GM12874 (cell line): ENCODE data around the gene SLC17A9.

Source experiments
- CTCF ChIP-seq: IDR thresholded peaks from 2 replicates; pipeline ENCODE4 v1.5.1; 2011; ENCODE audit warnings: low read depth, mild to moderate bottlenecking, control low read depth, low read length, moderate library complexity; ENCODE audit not compliant: insufficient read depth

The SLC17A9 gene

GRCh38 chr20:62983210-62983609 lies 30.7 kb downstream of the SLC17A9 start:
- TF ChIP-seq CTCF, result no peak

GRCh38 chr20:62984666-62985443 lies 32.3 kb downstream of the SLC17A9 start:
- TF ChIP-seq CTCF, result no peak

- no peak for TF ChIP-seq CTCF
Observed at GRCh38 chr20:62985444-62985778, 32.9 kb downstream of the SLC17A9 start.

- no peak for TF ChIP-seq CTCF
Observed at GRCh38 chr20:62986257-62986800, 33.8 kb downstream of the SLC17A9 start.

- no peak for TF ChIP-seq CTCF
Observed at GRCh38 chr20:62987114-62987513, 34.6 kb downstream of the SLC17A9 start.

GRCh38 chr20:62989201-62989601 lies 36.7 kb downstream of the SLC17A9 start:
- no peak for TF ChIP-seq CTCF

GRCh38 chr20:62990306-62990825 lies 37.9 kb downstream of the SLC17A9 start:
- TF ChIP-seq CTCF, result no peak
